Muscle layer of duodenum (tissue), 2 donors: ENCODE data around the gene OOSP2.

Experiments used
- H3K27ac ChIP-seq: one replicate; pipeline ENCODE4 v1.7.0; 2013; ENCODE audit warnings: mild to moderate bottlenecking, low read length
- H3K27me3 ChIP-seq: one replicate; pipeline ENCODE4 v1.7.0; 2013; ENCODE audit warnings: low read depth, mild to moderate bottlenecking, control low read depth, low read length
- H3K36me3 ChIP-seq, 2 donors: one replicate each; pipeline ENCODE4 v1.7.0; 2013; ENCODE audit warnings: low read length in 2 of 2, control low read depth in 1 of 2, mild to moderate bottlenecking in 1 of 2; ENCODE audit not compliant: insufficient read depth in 2 of 2, control insufficient read depth in 1 of 2
- H3K4me1 ChIP-seq, 2 donors: one replicate each; pipeline ENCODE4 v1.7.0; 2013; ENCODE audit warnings: low read length in 2 of 2, mild to moderate bottlenecking in 2 of 2, control low read depth in 1 of 2, moderate library complexity in 1 of 2; ENCODE audit not compliant: insufficient read depth in 2 of 2, control insufficient read depth in 1 of 2
- H3K4me3 ChIP-seq, 2 donors: one replicate each; pipeline ENCODE4 v1.7.0; 2013; ENCODE audit warnings: low read length in 2 of 2, low read depth in 1 of 2, mild to moderate bottlenecking in 1 of 2
- H3K9me3 ChIP-seq, 2 donors: one replicate each; pipeline ENCODE4 v1.7.0; 2013; ENCODE audit warnings: low read length in 2 of 2, control low read depth in 1 of 2, mild to moderate bottlenecking in 1 of 2; ENCODE audit not compliant: control insufficient read depth in 1 of 2
- donor health status: healthy.

The OOSP2 gene

GRCh38 chr11:60080535-60080934 is 40.3 kb downstream of the OOSP2 start:
- H3K4me3 ChIP-seq, result no peak overlapping the region
- no peaks in the 10 kb centered on the region for H3K9me3 ChIP-seq
- no peaks in the 10 kb centered on the region for H3K4me1 ChIP-seq
- H3K27ac ChIP-seq, result no peak overlapping the region
- no peaks in the 10 kb centered on the region for H3K36me3 ChIP-seq
- no peaks in the 10 kb centered on the region for H3K27me3 ChIP-seq

GRCh38 chr11:60084631-60085273 is 44.5 kb downstream of the OOSP2 start:
- Histone ChIP-seq H3K4me1 (no peaks in the 10 kb centered on the region), H3K27me3 (no peaks in the 10 kb centered on the region)

GRCh38 chr11:60085909-60086308 is 45.7 kb downstream of the OOSP2 start:
- Histone ChIP-seq H3K9me3 (no peaks in the 10 kb centered on the region), H3K4me1 (no peaks in the 10 kb centered on the region), H3K27me3 (no peaks in the 10 kb centered on the region), H3K4me3 (no peak overlapping the region), H3K36me3 (no peaks in the 10 kb centered on the region), H3K27ac (no peak overlapping the region)

More at GRCh38 chr11:60084631-60085273, 44.5 kb downstream of the OOSP2 start:
- Histone ChIP-seq H3K27ac (no peak overlapping the region), H3K4me3 (no peak overlapping the region), H3K36me3 (no peaks in the 10 kb centered on the region), H3K9me3 (no peaks in the 10 kb centered on the region)

GRCh38 chr11:60087239-60087638 is 47.0 kb downstream of the OOSP2 start:
- Histone ChIP-seq H3K36me3 (no peaks in the 10 kb centered on the region), H3K27me3 (no peaks in the 10 kb centered on the region), H3K9me3 (no peaks in the 10 kb centered on the region), H3K4me1 (no peaks in the 10 kb centered on the region), H3K27ac (no peak overlapping the region), H3K4me3 (no peak overlapping the region)

GRCh38 chr11:60088364-60088763 is 48.2 kb downstream of the OOSP2 start, which contains the start of gene MS4A2:
Gene MS4A2 (plus strand): TSS chr11:60088664. CDS start chr11:60088766, 102 bp downstream.
- no peaks in the 10 kb centered on the region for H3K36me3 ChIP-seq
- no peaks in the 10 kb centered on the region for H3K4me1 ChIP-seq
- no peak within 1 kb of the TSS for H3K4me3 ChIP-seq
- H3K9me3 ChIP-seq, result no peaks in the 10 kb centered on the region
- H3K27me3 ChIP-seq, result no peaks in the 10 kb centered on the region
- H3K27ac ChIP-seq, result no peak within 1 kb of the TSS

GRCh38 chr11:60095477-60096120 is 55.4 kb downstream of the OOSP2 start:
- no peaks in the 10 kb centered on the region for H3K36me3 ChIP-seq
- no peaks in the 10 kb centered on the region for H3K27me3 ChIP-seq
- no peak overlapping the region for H3K4me3 ChIP-seq
- H3K9me3 ChIP-seq, result no peaks in the 10 kb centered on the region
- H3K4me1 ChIP-seq, result no peaks in the 10 kb centered on the region
- H3K27ac ChIP-seq, result no peak overlapping the region

GRCh38 chr11:60097189-60097588 is 57.0 kb downstream of the OOSP2 start:
- Histone ChIP-seq H3K9me3 (no peaks in the 10 kb centered on the region), H3K4me1 (no peaks in the 10 kb centered on the region), H3K27ac (no peak overlapping the region), H3K27me3 (no peaks in the 10 kb centered on the region), H3K36me3 (no peaks in the 10 kb centered on the region), H3K4me3 (no peak overlapping the region)
